ENCODE data around the gene MRPS2. TPM values are rescaled to one million over a fixed set of nuclear protein-coding genes. Genes with fewer than 3 reads are reported as not detected.
"Not testable (repeated sequence)": the region's sequence is repeated elsewhere in the genome, so short reads cannot be mapped to it uniquely, and the experiment has no call there.

Gene MRPS2
- total and polyA plus RNA-seq, 4 donors = 10.9 to 71.8 (median 31.5) TPM

DNA sequence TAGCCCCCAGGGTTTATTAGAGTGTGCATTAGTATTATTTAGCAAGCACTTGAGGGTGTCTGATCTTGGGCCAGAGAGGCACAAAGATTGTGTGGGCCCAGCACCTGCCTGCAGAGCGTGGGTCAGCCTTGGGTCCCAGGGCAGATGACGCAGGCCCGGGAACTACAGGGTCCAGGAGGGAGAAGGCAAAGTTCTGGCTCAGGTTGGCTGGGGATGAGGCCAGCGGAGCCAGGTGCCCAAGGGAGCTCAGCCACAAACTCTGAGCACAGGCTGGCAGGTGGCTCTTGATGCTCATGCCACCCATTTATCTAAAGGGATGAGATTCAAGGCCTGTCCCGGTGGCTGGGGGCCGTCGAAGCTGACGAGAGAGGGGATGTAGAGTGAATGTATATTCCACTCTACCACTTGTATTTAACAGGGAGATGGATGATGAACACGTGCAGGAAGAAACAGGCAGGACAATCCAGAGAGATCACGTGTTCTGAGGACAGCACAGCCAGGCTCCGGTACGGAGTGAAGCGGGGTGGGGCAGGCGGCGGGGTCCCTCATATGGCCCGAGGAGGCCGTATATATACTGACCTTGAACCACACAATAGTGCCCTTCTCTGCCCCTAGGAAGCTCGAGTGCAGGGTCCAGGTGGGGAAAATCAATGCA lies 44.6 kb downstream of the MRPS2 start:
- TF ChIP-seq, protein P1, sequence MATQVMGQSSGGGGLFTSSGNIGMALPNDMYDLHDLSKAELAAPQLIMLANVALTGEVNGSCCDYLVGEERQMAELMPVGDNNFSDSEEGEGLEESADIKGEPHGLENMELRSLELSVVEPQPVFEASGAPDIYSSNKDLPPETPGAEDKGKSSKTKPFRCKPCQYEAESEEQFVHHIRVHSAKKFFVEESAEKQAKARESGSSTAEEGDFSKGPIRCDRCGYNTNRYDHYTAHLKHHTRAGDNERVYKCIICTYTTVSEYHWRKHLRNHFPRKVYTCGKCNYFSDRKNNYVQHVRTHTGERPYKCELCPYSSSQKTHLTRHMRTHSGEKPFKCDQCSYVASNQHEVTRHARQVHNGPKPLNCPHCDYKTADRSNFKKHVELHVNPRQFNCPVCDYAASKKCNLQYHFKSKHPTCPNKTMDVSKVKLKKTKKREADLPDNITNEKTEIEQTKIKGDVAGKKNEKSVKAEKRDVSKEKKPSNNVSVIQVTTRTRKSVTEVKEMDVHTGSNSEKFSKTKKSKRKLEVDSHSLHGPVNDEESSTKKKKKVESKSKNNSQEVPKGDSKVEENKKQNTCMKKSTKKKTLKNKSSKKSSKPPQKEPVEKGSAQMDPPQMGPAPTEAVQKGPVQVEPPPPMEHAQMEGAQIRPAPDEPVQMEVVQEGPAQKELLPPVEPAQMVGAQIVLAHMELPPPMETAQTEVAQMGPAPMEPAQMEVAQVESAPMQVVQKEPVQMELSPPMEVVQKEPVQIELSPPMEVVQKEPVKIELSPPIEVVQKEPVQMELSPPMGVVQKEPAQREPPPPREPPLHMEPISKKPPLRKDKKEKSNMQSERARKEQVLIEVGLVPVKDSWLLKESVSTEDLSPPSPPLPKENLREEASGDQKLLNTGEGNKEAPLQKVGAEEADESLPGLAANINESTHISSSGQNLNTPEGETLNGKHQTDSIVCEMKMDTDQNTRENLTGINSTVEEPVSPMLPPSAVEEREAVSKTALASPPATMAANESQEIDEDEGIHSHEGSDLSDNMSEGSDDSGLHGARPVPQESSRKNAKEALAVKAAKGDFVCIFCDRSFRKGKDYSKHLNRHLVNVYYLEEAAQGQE (IDR thresholded peaks at IDR 0.05) = no peak
- TF ChIP-seq RXRA (IDR thresholded peaks at IDR 0.05) = no peak
- no peak for TF ChIP-seq GABPA (IDR thresholded peaks at IDR 0.05 in 1 of 2, conservative IDR thresholded peaks at IDR 0.05 in 1 of 2)
- no peak for TF ChIP-seq EGR1 (IDR thresholded peaks at IDR 0.05; ENCODE audit: low read depth in 2 of 2)
- TF ChIP-seq HNF4G (IDR thresholded peaks at IDR 0.05) = no peak
- TF ChIP-seq, protein P2, sequence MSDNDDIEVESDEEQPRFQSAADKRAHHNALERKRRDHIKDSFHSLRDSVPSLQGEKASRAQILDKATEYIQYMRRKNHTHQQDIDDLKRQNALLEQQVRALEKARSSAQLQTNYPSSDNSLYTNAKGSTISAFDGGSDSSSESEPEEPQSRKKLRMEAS (IDR thresholded peaks at IDR 0.05) = no peak
- TF ChIP-seq FOXA1 (IDR thresholded peaks at IDR 0.05) = no peak
- TF ChIP-seq RAD21 (IDR thresholded peaks at IDR 0.05) = no peak
- TF ChIP-seq FOXA2 (IDR thresholded peaks at IDR 0.05) = no peak
- TF ChIP-seq, protein P3, sequence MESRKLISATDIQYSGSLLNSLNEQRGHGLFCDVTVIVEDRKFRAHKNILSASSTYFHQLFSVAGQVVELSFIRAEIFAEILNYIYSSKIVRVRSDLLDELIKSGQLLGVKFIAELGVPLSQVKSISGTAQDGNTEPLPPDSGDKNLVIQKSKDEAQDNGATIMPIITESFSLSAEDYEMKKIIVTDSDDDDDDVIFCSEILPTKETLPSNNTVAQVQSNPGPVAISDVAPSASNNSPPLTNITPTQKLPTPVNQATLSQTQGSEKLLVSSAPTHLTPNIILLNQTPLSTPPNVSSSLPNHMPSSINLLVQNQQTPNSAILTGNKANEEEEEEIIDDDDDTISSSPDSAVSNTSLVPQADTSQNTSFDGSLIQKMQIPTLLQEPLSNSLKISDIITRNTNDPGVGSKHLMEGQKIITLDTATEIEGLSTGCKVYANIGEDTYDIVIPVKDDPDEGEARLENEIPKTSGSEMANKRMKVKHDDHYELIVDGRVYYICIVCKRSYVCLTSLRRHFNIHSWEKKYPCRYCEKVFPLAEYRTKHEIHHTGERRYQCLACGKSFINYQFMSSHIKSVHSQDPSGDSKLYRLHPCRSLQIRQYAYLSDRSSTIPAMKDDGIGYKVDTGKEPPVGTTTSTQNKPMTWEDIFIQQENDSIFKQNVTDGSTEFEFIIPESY (IDR thresholded peaks at IDR 0.05) = no peak
- no peak for TF ChIP-seq SP1 (IDR thresholded peaks at IDR 0.05)
- no peak for TF ChIP-seq TAF1 (conservative IDR thresholded peaks at IDR 0.05)
- no peak for TF ChIP-seq JUND (IDR thresholded peaks at IDR 0.05)
- TF ChIP-seq HNF4A (conservative IDR thresholded peaks at IDR 0.05) = no peak
- H3K27me3 ChIP-seq (ENCODE audit: control insufficient read depth in 4 of 4, insufficient read depth in 4 of 4, low read length in 3 of 4) = peaks cover 0 to 3% (median 0%) of the 10 kb centered on the region in 4 donors
- no peak overlapping the region for H3K9ac ChIP-seq (ENCODE audit: low read depth in 1 of 2, low read length in 2 of 2)
- DNase-seq (ENCODE audit: low spot score) = no peak
- 75% methylated on average over 18 of the region's 18 CpGs for WGBS
- no peak overlapping the region for H3K27ac ChIP-seq (ENCODE audit: low read depth in 1 of 2, low read length in 2 of 2)
- no peak overlapping the region for H3K4me3 ChIP-seq (ENCODE audit: low read depth in 1 of 3, low read length in 3 of 3)
- no peaks in the 10 kb centered on the region for H3K36me3 ChIP-seq (ENCODE audit: control insufficient read depth in 4 of 4, insufficient read depth in 3 of 4, low read depth in 1 of 4, low read length in 3 of 4)
- H3K4me1 ChIP-seq (ENCODE audit: control insufficient read depth in 4 of 4, insufficient read depth in 4 of 4, low read length in 3 of 4) = no peaks in the 10 kb centered on the region
- H3K9me3 ChIP-seq (ENCODE audit: control insufficient read depth in 4 of 4, low read length in 3 of 4) = no peaks in the 10 kb centered on the region

DNA sequence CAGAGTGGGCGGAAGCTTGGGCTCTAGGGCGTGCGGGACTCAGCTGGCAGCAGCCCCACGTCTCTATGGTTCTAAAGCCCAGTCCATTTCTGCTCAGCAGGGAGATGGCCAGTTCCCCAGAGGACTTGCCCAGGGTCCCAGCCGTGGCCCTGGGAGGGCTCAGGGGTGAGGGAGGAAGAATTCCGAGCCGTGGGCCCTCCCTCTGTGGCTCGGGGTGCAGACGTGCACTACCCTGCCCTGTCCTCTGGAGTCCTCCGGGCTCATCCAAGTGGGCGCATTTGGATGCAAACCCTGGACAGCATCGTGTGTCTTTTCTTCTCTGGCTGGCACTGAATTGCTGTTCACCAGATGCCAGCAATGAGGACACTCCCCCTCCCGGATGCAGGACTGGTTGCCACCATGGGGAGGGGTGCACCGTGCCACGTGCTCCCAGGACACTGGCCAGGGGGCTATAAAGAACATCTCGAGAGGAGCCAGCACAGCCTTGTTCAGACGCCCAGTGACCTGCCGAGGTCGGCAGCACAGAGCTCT lies 45.2 kb downstream of the MRPS2 start, which contains the start of gene OBP2A:
Gene OBP2A (plus strand): TSS at position 481 of the 531 bp plus-strand sequence. CDS start 55 bp downstream, outside the sequence.
- H3K4me1 ChIP-seq (ENCODE audit: control insufficient read depth in 4 of 4, insufficient read depth in 4 of 4, low read length in 3 of 4); H3K27ac ChIP-seq (ENCODE audit: low read depth in 1 of 2, low read length in 2 of 2); H3K9me3 ChIP-seq (ENCODE audit: control insufficient read depth in 4 of 4, low read length in 3 of 4); DNase-seq (ENCODE audit: low spot score); H3K4me3 ChIP-seq (ENCODE audit: low read depth in 1 of 3, low read length in 3 of 3); H3K36me3 ChIP-seq (ENCODE audit: control insufficient read depth in 4 of 4, insufficient read depth in 3 of 4, low read depth in 1 of 4, low read length in 3 of 4); H3K9ac ChIP-seq (ENCODE audit: low read depth in 1 of 2, low read length in 2 of 2); H3K27me3 ChIP-seq (ENCODE audit: control insufficient read depth in 4 of 4, insufficient read depth in 4 of 4, low read length in 3 of 4): not testable (repeated sequence)
- 71% methylated on average over 15 of the region's 19 CpGs for WGBS

DNA sequence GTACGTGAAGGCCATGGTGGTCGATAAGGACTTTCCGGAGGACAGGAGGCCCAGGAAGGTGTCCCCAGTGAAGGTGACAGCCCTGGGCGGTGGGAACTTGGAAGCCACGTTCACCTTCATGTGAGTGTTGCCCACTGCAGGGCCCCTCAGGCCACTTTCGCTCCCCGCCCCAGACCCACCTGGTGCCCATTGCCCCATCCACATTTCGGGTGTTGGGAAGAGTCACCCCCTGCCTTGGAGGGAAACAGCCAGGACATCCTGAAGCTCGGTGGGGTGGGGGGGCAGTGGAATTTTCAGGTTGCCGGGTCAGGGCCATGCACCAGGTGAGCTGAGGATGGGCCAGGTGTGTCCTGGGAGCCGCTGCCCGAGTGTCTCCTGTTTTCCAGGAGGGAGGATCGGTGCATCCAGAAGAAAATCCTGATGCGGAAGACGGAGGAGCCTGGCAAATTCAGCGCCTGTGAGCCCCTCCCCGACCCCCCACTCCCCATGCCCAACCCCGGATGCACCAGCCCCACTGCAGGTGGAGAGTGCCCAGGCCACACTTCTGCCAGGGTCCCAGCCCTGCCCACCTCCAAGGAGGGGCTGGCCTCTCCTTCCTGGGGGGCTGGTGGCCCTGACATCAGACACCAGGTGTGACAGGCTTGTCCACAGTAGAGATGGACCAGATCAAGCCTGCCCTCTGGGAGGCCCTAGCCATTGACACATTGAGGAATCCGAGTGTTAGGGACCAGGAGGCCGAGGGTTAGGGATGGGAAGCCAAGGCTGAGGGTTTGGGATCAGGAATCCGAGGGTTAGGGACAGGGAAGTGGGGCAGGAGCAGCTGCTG lies 46.5 kb downstream of the MRPS2 start:
- H3K9me3 ChIP-seq (ENCODE audit: control insufficient read depth in 4 of 4, low read length in 3 of 4); DNase-seq (ENCODE audit: low spot score); H3K36me3 ChIP-seq (ENCODE audit: control insufficient read depth in 4 of 4, insufficient read depth in 3 of 4, low read depth in 1 of 4, low read length in 3 of 4); H3K4me1 ChIP-seq (ENCODE audit: control insufficient read depth in 4 of 4, insufficient read depth in 4 of 4, low read length in 3 of 4); H3K27ac ChIP-seq (ENCODE audit: low read depth in 1 of 2, low read length in 2 of 2); H3K9ac ChIP-seq (ENCODE audit: low read depth in 1 of 2, low read length in 2 of 2); H3K27me3 ChIP-seq (ENCODE audit: control insufficient read depth in 4 of 4, insufficient read depth in 4 of 4, low read length in 3 of 4); H3K4me3 ChIP-seq (ENCODE audit: low read depth in 1 of 3, low read length in 3 of 3): not testable (repeated sequence)
- 82% methylated on average over 20 of the region's 21 CpGs for WGBS

Data from liver (tissue), 9 donors.